Measurements from ENCODE around the gene MYH9.

The MYH9 gene

GRCh38 chr22:36344106-36344827, 43.5 kb downstream of the MYH9 start:
- peak; percentile 58 for DNase-seq

GRCh38 chr22:36343720-36344105, 44.1 kb downstream of the MYH9 start:
- DNase-seq, result no peak

DNA sequence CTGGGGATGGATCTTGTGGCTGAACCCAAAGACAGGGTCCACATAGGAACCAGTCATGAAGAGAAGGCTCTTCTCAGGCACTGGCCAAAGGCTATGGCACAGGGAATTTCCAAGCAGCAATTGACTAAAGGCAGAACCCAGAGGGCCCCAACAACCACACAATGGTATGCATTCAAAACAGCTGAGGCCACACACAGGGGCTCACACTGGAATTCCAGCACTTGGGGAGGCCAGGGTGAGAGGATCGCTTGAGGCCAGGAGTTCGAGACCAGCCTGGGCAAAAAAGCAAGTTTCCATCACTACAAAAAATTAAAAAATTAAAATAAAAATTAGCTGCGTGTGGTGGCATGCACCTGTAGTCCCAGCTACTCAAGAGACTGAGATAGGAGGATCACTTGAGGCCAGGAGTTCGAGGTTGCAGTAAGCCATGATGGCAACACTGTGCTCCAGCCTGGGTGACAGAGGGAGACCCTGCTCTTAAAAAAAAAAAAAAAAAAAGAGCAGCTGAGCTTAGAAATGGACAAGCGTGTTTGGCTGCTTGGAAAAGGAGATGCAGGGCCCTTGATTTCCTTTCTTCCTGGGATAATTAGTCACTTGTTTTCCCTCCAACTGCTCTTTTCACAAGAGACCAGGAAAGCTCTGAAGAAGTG, 44.6 kb downstream of the MYH9 start:
- DNase-seq, result no peak

GRCh38 chr22:36341640-36342041, 46.1 kb downstream of the MYH9 start:
- no peak for DNase-seq

GRCh38 chr22:36340621-36341020, 47.1 kb downstream of the MYH9 start:
- no peak for DNase-seq

GRCh38 chr22:36339171-36340065, 48.3 kb downstream of the MYH9 start:
- DNase-seq, result no peak

GRCh38 chr22:36337365-36338130, 50.2 kb downstream of the MYH9 start:
- DNase-seq, result no peak

- DNase-seq, result no peak
Measured at GRCh38 chr22:36336246-36337182, 51.3 kb downstream of the MYH9 start.

DNA sequence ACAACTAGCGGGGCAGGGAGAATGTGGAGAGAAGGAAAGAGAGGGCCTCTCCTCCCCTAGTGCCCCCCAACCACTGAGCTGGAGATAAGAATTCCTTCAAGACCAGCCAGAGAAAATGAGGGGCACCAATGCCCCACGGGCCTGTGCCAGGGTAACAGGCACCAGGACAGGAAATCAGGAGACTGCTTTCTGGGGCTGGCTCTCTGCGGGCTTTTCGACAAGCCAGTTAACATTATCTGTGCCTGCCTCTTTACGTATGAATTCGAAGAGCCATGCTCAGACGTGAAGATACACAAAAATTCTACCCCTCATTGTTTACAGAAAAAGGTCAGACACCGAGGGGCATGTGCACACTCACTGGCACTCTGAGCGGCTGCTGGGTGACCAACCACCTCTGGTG, 52.1 kb downstream of the MYH9 start:
- no peak for DNase-seq

DNA sequence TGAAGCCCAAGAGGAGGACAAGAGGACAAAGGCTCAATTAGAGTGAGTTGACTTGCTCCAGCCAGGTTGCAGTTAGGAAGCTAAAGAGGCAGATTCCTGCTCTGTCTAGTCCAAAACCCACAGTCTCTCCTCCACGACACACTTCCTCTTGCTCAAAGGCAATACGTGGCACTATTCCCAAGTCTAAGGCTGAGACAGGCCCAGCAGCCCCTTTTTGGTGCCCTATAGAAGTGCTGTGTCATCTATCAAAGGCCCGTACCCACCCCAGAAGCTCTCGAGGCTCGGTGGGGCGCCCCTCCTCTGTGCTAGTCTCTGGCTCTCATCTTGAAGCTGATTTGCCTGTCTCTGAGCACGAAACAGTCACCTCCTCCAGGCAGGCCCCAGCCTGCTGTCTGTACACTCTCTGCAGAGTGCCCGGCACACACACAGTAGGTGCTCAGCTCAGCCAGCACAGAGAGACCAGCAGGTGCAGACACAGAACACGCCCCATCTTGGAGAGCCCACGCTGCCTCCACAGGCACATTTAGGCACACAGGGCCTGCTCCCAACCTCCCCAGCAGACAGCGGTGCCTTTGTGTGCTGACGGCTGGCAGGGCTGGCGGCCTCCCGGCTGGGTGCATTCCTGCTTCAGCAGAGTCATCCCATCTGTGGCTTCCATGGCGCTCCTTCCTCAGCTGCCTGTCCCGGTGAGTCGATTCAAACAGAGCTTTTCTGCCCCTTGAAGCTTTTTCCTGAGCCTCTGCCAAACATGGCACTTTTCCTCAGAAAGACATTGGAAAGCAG, 52.8 kb downstream of the MYH9 start:
- no peak for DNase-seq

- no peak for DNase-seq
Measured at GRCh38 chr22:36334081-36334820, 53.5 kb downstream of the MYH9 start.

DNA sequence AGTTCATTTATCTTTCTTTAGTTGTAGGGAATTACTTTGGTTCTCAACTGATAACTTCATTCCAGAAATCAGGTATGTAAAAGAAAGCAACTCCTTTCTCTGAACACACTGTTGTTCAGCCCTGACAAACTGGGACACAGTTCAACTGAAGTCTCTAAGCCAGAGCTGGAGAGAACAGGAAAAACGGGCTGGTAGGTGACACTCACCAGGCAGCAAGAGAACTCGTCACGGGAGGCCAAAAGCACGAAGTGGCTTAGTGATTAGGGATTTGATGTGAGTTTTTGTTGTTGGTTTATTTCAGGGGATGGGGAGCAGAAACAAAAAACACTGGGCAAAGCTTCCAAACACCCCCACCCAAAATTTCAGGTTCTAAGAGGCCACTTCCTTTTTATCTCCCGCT, 54.1 kb downstream of the MYH9 start:
- DNase-seq, result no peak

- DNase-seq, result peak; percentile 60
Measured at GRCh38 chr22:36332623-36333332, 55.0 kb downstream of the MYH9 start.

GRCh38 chr22:36331912-36332622, 55.7 kb downstream of the MYH9 start:
- DNase-seq, result peak; percentile 46

GRCh38 chr22:36331306-36331911, 56.4 kb downstream of the MYH9 start:
- peak; percentile 77 for DNase-seq

GRCh38 chr22:36330655-36331305, 57.0 kb downstream of the MYH9 start:
- no peak for DNase-seq

- no peak for DNase-seq
Measured at GRCh38 chr22:36330127-36330526, 57.6 kb downstream of the MYH9 start.

All from activated CD8-positive, alpha-beta memory T cell treated with anti-CD3 and anti-CD28 coated beads, Interleukin-2, amount 50 U/mL, for 4 hours (primary cell).